Lower lobe of right lung (tissue), 2 donors: ENCODE measurements around the gene EVL. TPM values are rescaled to one million over a fixed set of nuclear protein-coding genes. Genes with fewer than 3 reads are reported as not detected.
A peak's percentile ranks its signal among the peaks of the same experiment; 100 is the strongest.

Experiments
- ATAC-seq, 2 donors: fragments of 200-7000 bp; cut with Tn5 transposase; one replicate each; pipeline ENCODE4 v1.9.1; 2020 to 2022; ENCODE audit warnings: mild to moderate bottlenecking in 2 of 2, moderate library complexity in 2 of 2
- DNase-seq: peaks from one replicate; pipeline ENCODE4 v3.0.0-alpha.2; 2020
- H3K27ac ChIP-seq: fragments of 200-600 bp; one replicate; pipeline ENCODE4 v1.8.0; 2022
- H3K27me3 ChIP-seq: fragments of 200-600 bp; one replicate; pipeline ENCODE4 v1.8.0; 2022; ENCODE audit warnings: low read depth
- H3K36me3 ChIP-seq: fragments of 200-600 bp; one replicate; pipeline ENCODE4 v1.8.0; 2022; ENCODE audit warnings: mild to moderate bottlenecking
- H3K4me1 ChIP-seq: fragments of 200-600 bp; one replicate; pipeline ENCODE4 v1.8.0; 2022
- H3K4me3 ChIP-seq: fragments of 200-600 bp; one replicate; pipeline ENCODE4 v1.8.0; 2022; ENCODE audit warnings: mild to moderate bottlenecking
- H3K9me3 ChIP-seq: fragments of 200-600 bp; one replicate; pipeline ENCODE4 v1.8.0; 2022
- CTCF ChIP-seq: fragments of 200-600 bp; IDR thresholded peaks from one replicate; pipeline ENCODE4 v1.8.0; 2022; ENCODE audit warnings: antibody characterized with exemption, mild to moderate bottlenecking
- intact Hi-C: fragments of 100-400 bp; cut with DNase I; formaldehyde crosslinking; loops from one replicate; pipeline ENCODE4 v1.11.0; 2022
- total RNA-seq: library from RNA; stranded (reverse); fragmentation: NEBNext Ultra II Directional; extraction: Animal tissue kit (Norgen Biotek cat#: 25700); gene quantifications from one replicate; pipeline ENCODE4 v1.2.1, GENCODE V29; 2021
- donor health status: DM: no; HTN: yes; CAD: no; lungs with severe emphysema.

The EVL gene
- total RNA-seq, 1 donor from 2014 or later = 226 TPM

- no peak for ATAC-seq
These were observed 32.9 kb downstream of the EVL start for GRCh38 chr14:100098171-100098570.

GRCh38 chr14:100100032-100100703, 34.9 kb downstream of the EVL start:
- H3K27ac ChIP-seq = no peak overlapping the region
- ATAC-seq (no peak), DNase-seq (no peak)
- H3K27me3 ChIP-seq = no peaks in the 10 kb centered on the region
- intact Hi-C loops = no loop called here
- H3K4me3 ChIP-seq = no peak overlapping the region
- H3K9me3 ChIP-seq = no peaks in the 10 kb centered on the region
- peaks cover 28% of the 10 kb centered on the region for H3K4me1 ChIP-seq
- TF ChIP-seq CTCF = no peak
- H3K36me3 ChIP-seq = peaks cover 29% of the 10 kb centered on the region

More at GRCh38 chr14:100098171-100098570, 32.9 kb downstream of the EVL start:
- H3K36me3 ChIP-seq = peaks cover 29% of the 10 kb centered on the region
- DNase-seq = no peak
- no peaks in the 10 kb centered on the region for H3K9me3 ChIP-seq
- no peaks in the 10 kb centered on the region for H3K27me3 ChIP-seq
- no peak for TF ChIP-seq CTCF
- no peak overlapping the region for H3K27ac ChIP-seq
- peaks cover 8% of the 10 kb centered on the region for H3K4me1 ChIP-seq
- H3K4me3 ChIP-seq = no peak overlapping the region
- intact Hi-C loops = no loop called here

GRCh38 chr14:100102156-100102785, 37.0 kb downstream of the EVL start:
- TF ChIP-seq CTCF = no peak
- Histone ChIP-seq H3K36me3 (peaks cover 20% of the 10 kb centered on the region), H3K27ac (peak overlapping the region; percentile 32), H3K9me3 (no peaks in the 10 kb centered on the region), H3K4me1 (peaks cover 49% of the 10 kb centered on the region), H3K27me3 (no peaks in the 10 kb centered on the region), H3K4me3 (no peak overlapping the region)
- no peak for DNase-seq
- intact Hi-C loops = no loop called here
- no peak for ATAC-seq

GRCh38 chr14:100103250-100104005, 38.2 kb downstream of the EVL start:
- Histone ChIP-seq H3K9me3 (no peaks in the 10 kb centered on the region), H3K36me3 (peaks cover 9% of the 10 kb centered on the region), H3K4me3 (no peak overlapping the region), H3K27ac (peak overlapping the region; percentile 53), H3K4me1 (peaks cover 60% of the 10 kb centered on the region), H3K27me3 (no peaks in the 10 kb centered on the region)
- DNase-seq = no peak
- ATAC-seq = no peak
- intact Hi-C loops = no loop called here
- TF ChIP-seq CTCF = no peak

GRCh38 chr14:100104006-100104352, 38.8 kb downstream of the EVL start:
- Histone ChIP-seq H3K27ac (peak overlapping the region; percentile 53), H3K4me1 (peaks cover 66% of the 10 kb centered on the region), H3K27me3 (no peaks in the 10 kb centered on the region), H3K9me3 (no peaks in the 10 kb centered on the region), H3K36me3 (peaks cover 3% of the 10 kb centered on the region), H3K4me3 (no peak overlapping the region)
- ATAC-seq = no peak
- no peak for DNase-seq
- TF ChIP-seq CTCF = no peak
- intact Hi-C loops = no loop called here
